Keratinocyte (primary cell): ENCODE results near the gene GNG2. TPM values are rescaled to one million over a fixed set of nuclear protein-coding genes. Genes with fewer than 3 reads are reported as not detected.

Source experiments
- DNase-seq: peaks from one replicate; pipeline ENCODE4 v3.0.0-alpha.2; 2011; ENCODE audit warnings: low read depth, missing footprints, low spot score
- FAIRE-seq: peaks from 2 replicates; lab custom pipeline; 2011; peaks lifted over from hg19 to GRCh38; lab: Jason Lieb, UNC
- H2AFZ ChIP-seq: 2 replicates; pipeline ENCODE4 v1.6.0; 2012; ENCODE audit warnings: low read length, control low read depth, inconsistent platforms; ENCODE audit not compliant: control insufficient read depth
- H3K27ac ChIP-seq: 2 replicates; pipeline ENCODE4 v1.5.1; 2011; ENCODE audit warnings: low read length; ENCODE audit not compliant: control insufficient read depth, insufficient read depth
- H3K27me3 ChIP-seq: 3 replicates; pipeline ENCODE4 v1.6.0; 2011; ENCODE audit warnings: low read length; ENCODE audit not compliant: control insufficient read depth, insufficient read depth; ENCODE audit errors: extremely low read depth
- H3K36me3 ChIP-seq, 2 experiments: 2 replicates in 1 of 2; 3 replicates in 1 of 2; pipeline ENCODE4 v1.5.1; 2011; ENCODE audit warnings: low read length in 2 of 2, mild to moderate bottlenecking in 1 of 2; ENCODE audit not compliant: control insufficient read depth in 2 of 2, insufficient read depth in 2 of 2; ENCODE audit errors: extremely low read depth in 1 of 2
- H3K4me1 ChIP-seq: 3 replicates; pipeline ENCODE4 v1.5.1; 2011; ENCODE audit warnings: low read length; ENCODE audit not compliant: control insufficient read depth, insufficient read depth; ENCODE audit errors: extremely low read depth
- H3K4me2 ChIP-seq: 3 replicates; pipeline ENCODE4 v1.6.0; 2011; ENCODE audit warnings: low read depth, low read length; ENCODE audit not compliant: control insufficient read depth, insufficient read depth; ENCODE audit errors: extremely low read depth
- H3K4me3 ChIP-seq, 3 experiments: fragments of 200-600 bp in 1 of 3; sonication (generic) in 1 of 3; 2 replicates in 2 of 3; 3 replicates in 1 of 3; pipeline ENCODE4 v1.5.1; 2011 to 2016; ENCODE audit warnings: low read length in 3 of 3, mild to moderate bottlenecking in 3 of 3, control low read depth in 2 of 3, inconsistent platforms in 1 of 3, low read depth in 1 of 3, mixed read lengths in 1 of 3, mixed run types in 1 of 3, moderate library complexity in 1 of 3; ENCODE audit not compliant: control insufficient read depth in 2 of 3, insufficient read depth in 2 of 3; ENCODE audit errors: extremely low read depth in 1 of 3
- H3K79me2 ChIP-seq: 2 replicates; pipeline ENCODE4 v1.6.0; 2012; ENCODE audit warnings: low read length; ENCODE audit not compliant: control insufficient read depth, insufficient read depth
- H3K9ac ChIP-seq: 3 replicates; pipeline ENCODE4 v1.6.0; 2011; ENCODE audit warnings: low read length; ENCODE audit not compliant: control insufficient read depth, insufficient read depth; ENCODE audit errors: extremely low read depth
- H3K9me1 ChIP-seq: 3 replicates; pipeline ENCODE4 v1.6.0; 2011; ENCODE audit warnings: low read length; ENCODE audit not compliant: control insufficient read depth, insufficient read depth; ENCODE audit errors: extremely low read depth
- H3K9me3 ChIP-seq: 2 replicates; pipeline ENCODE4 v1.5.1; 2012; ENCODE audit warnings: low read depth, low read length; ENCODE audit not compliant: control insufficient read depth
- H4K20me1 ChIP-seq: 3 replicates; pipeline ENCODE4 v1.6.0; 2011; ENCODE audit warnings: low read length; ENCODE audit not compliant: control insufficient read depth, insufficient read depth; ENCODE audit errors: extremely low read depth
- CTCF ChIP-seq, 3 experiments: IDR thresholded peaks in 1 of 3; conservative IDR thresholded peaks in 1 of 3; optimal IDR thresholded peaks in 1 of 3; 2 replicates in 2 of 3; 3 replicates in 1 of 3; pipeline versions ENCODE3 to v1.5.1; 2011; ENCODE audit warnings: low read length in 3 of 3, mild to moderate bottlenecking in 3 of 3, moderate library complexity in 2 of 3, control low read depth in 1 of 3, inconsistent platforms in 1 of 3; ENCODE audit not compliant: insufficient read depth in 2 of 3; ENCODE audit errors: extremely low read depth in 1 of 3
- EZH2 ChIP-seq: IDR thresholded peaks from one replicate; pipeline ENCODE4 v1.6.1; 2012; ENCODE audit warnings: inconsistent platforms, mild to moderate bottlenecking, low read length, moderate library complexity
- dilution Hi-C: fragments of 300-500 bp; cut with MboI; formaldehyde crosslinking; loops from one replicate; pipeline ENCODE4 v1.7.0; 2020; ENCODE audit warnings: low sequenced_read_pairs; ENCODE audit not compliant: extremely low pct_ligation_motif_present
- polyA plus RNA-seq, 5 experiments: library from polyadenylated mRNA; depleted of rRNA in 3 of 5; stranded (reverse) in 3 of 5; stranded (forward) in 1 of 5; unstranded in 1 of 5; fragments of >200 nt; gene quantifications; 1 replicate in 1 of 5; 2 replicates in 3 of 5; 3 replicates in 1 of 5; pipeline versions ENCODE4 v1.2.1 to v1.2.3, GENCODE V29; 2011 to 2012; ENCODE audit warnings: missing spikeins in 2 of 5, low read depth in 1 of 5, low replicate concordance in 1 of 5

The GNG2 gene
- polyA plus RNA-seq, 1 donor (not counting 4 experiments of a cell fraction or from before 2014, with no cell fraction given): 0.28 TPM

- no peaks in the 10 kb centered on the region for H3K4me1 ChIP-seq
- no peaks in the 10 kb centered on the region for H4K20me1 ChIP-seq
- no peak overlapping the region for H3K4me2 ChIP-seq
- FAIRE-seq (no peak), DNase-seq (no peak)
- TF ChIP-seq CTCF (optimal IDR thresholded peaks at IDR 0.05 in 1 of 3, IDR thresholded peaks at IDR 0.05 in 1 of 3, conservative IDR thresholded peaks at IDR 0.05 in 1 of 3; ENCODE audit: extremely low read depth in 1 of 3, insufficient read depth in 2 of 3, low read length in 3 of 3) (no peak), EZH2 (no peak)
- H3K27ac ChIP-seq: no peak overlapping the region
- no peaks in the 10 kb centered on the region for H3K79me2 ChIP-seq
- peaks cover 19 to 29% of the 10 kb centered on the region in 2 experiments for H3K36me3 ChIP-seq
- no peaks in the 10 kb centered on the region for H3K27me3 ChIP-seq
- H3K9ac ChIP-seq: no peak overlapping the region
- no peak overlapping the region for H2AFZ ChIP-seq
- dilution Hi-C loops: no loop called here
- H3K9me1 ChIP-seq: no peaks in the 10 kb centered on the region
- H3K4me3 ChIP-seq: no peak overlapping the region
- no peaks in the 10 kb centered on the region for H3K9me3 ChIP-seq
These were observed 142.9 kb downstream of the GNG2 start for GRCh38 chr14:52003324-52003723.

GRCh38 chr14:52005625-52006024 lies 145.2 kb downstream of the GNG2 start:
- Histone ChIP-seq H3K27me3 (no peaks in the 10 kb centered on the region), H4K20me1 (no peaks in the 10 kb centered on the region), H2AFZ (no peak overlapping the region), H3K79me2 (no peaks in the 10 kb centered on the region), H3K9me1 (no peaks in the 10 kb centered on the region), H3K27ac (no peak overlapping the region), H3K4me3 (no peak overlapping the region), H3K9ac (no peak overlapping the region), H3K9me3 (no peaks in the 10 kb centered on the region), H3K4me2 (no peak overlapping the region), H3K36me3 (peaks cover 26 to 30% of the 10 kb centered on the region in 2 experiments), H3K4me1 (no peaks in the 10 kb centered on the region)
- no peak for TF ChIP-seq EZH2
- TF ChIP-seq CTCF (optimal IDR thresholded peaks at IDR 0.05 in 1 of 3, IDR thresholded peaks at IDR 0.05 in 1 of 3, conservative IDR thresholded peaks at IDR 0.05 in 1 of 3; ENCODE audit: extremely low read depth in 1 of 3, insufficient read depth in 2 of 3, low read length in 3 of 3): no peak
- no peak for DNase-seq
- dilution Hi-C loops: no loop called here
- FAIRE-seq: no peak
